Small intestine (tissue), 7 donors: ENCODE measurements around the gene HOXA4. TPM values are rescaled to one million over a fixed set of nuclear protein-coding genes. Genes with fewer than 3 reads are reported as not detected.
A peak's percentile ranks its signal among the peaks of the same experiment; 100 is the strongest.

Source experiments
- DNase-seq, 2 donors: peaks; one replicate each; pipeline versions ENCODE4 v3.0.0 to v3.0.0-alpha.2; 2013
- FAIRE-seq: peaks from 2 replicates; lab custom pipeline; 2012; peaks lifted over from hg19 to GRCh38; lab: Jason Lieb, UNC
- H3K27ac ChIP-seq, 3 donors: one replicate each; pipeline ENCODE4 v1.5.1; 2013; ENCODE audit warnings: low read length in 2 of 3, mild to moderate bottlenecking in 2 of 3, control low read depth in 1 of 3, inconsistent platforms in 1 of 3, low read depth in 1 of 3, moderate library complexity in 1 of 3
- H3K27me3 ChIP-seq, 3 donors: one replicate each; pipeline ENCODE4 v1.6.1; 2013; ENCODE audit warnings: low read length in 3 of 3, inconsistent platforms in 1 of 3; ENCODE audit not compliant: control insufficient read depth in 3 of 3, insufficient read depth in 3 of 3
- H3K36me3 ChIP-seq, 3 donors: one replicate each; pipeline ENCODE4 v1.6.1; 2013; ENCODE audit warnings: low read length in 3 of 3, inconsistent platforms in 1 of 3, low read depth in 1 of 3, mild to moderate bottlenecking in 1 of 3, moderate library complexity in 1 of 3; ENCODE audit not compliant: control insufficient read depth in 3 of 3, insufficient read depth in 2 of 3
- H3K4me1 ChIP-seq, 3 donors: one replicate each; pipeline ENCODE4 v1.6.1; 2013; ENCODE audit warnings: low read length in 2 of 3, inconsistent platforms in 1 of 3, low read depth in 1 of 3, mild to moderate bottlenecking in 1 of 3, moderate library complexity in 1 of 3; ENCODE audit not compliant: control insufficient read depth in 3 of 3, insufficient read depth in 2 of 3
- H3K4me3 ChIP-seq, 3 donors: one replicate each; pipeline ENCODE4 v1.5.1; 2013; ENCODE audit warnings: low read length in 3 of 3, control low read depth in 1 of 3, inconsistent platforms in 1 of 3, low read depth in 1 of 3, mild to moderate bottlenecking in 1 of 3, moderate library complexity in 1 of 3
- H3K9me3 ChIP-seq, 2 donors: one replicate each; pipeline ENCODE4 v1.6.1; 2013; ENCODE audit warnings: low read depth in 1 of 2, low read length in 1 of 2; ENCODE audit not compliant: control insufficient read depth in 2 of 2, insufficient read depth in 1 of 2
- WGBS, 3 donors: extraction: QIAGEN DNeasy Blood & Tissue Kit; methylation state at CpG; one replicate each; pipeline ENCODE4 v1.1.7; 2013; 5-methylcytosine and 5-hydroxymethylcytosine counted together
- polyA plus RNA-seq, 4 donors: library from polyadenylated mRNA; stranded (reverse) in 3 of 4; unstranded in 1 of 4; fragments of 200-250 nt in 3 of 4; fragments of 120-200 nt in 1 of 4; gene quantifications; one replicate each; pipeline versions ENCODE4 v1.2.1 to v1.2.3, GENCODE V29; 2013
- donor health status: healthy with polysubstance abuse.
- donor health status: control.
- donor health status: control.
- donor health status: Bipolar disorder and iron deficiency.
- donor health status: healthy.

The HOXA4 gene
- polyA plus RNA-seq, 4 donors: 2.4 to 15.3 (median 7.9) TPM; not detected in 1

DNA sequence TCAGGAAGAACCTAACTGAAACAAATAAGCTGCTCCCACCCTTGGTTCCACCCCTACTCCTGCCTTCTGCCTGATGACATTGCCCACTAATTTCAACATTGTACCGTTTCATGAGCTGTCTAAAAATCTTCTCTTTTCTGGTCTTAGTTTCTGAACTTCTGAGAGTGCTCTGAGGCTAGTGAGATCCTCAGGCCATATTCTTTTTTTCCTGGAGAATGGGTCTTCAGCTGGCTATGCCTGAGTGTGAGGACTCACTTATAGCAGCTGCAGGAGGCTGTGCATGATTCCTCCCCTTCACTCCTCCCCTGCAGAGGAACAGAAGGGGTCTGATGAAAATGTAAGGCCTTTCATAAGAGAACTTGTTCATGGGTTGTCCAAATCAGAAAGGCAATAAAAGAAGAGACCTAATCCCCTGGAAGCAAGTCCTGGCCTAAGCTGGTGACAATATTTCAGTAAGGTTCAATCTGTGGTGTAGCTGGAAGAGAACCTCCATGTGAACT, 11.1 kb downstream of the HOXA4 start:
- Histone ChIP-seq H3K4me1 (peaks cover 4 to 72% (median 14%) of the 10 kb centered on the region in 3 donors), H3K4me3 (no peak overlapping the region), H3K27ac (peak overlapping the region in 2 of 3 donors; percentile 71 to 88), H3K36me3 (peaks cover 0 to 51% (median 0%) of the 10 kb centered on the region in 3 donors), H3K27me3 (peaks cover 0 to 44% (median 0%) of the 10 kb centered on the region in 3 donors), H3K9me3 (no peaks in the 10 kb centered on the region)
- no peak for FAIRE-seq
- DNase-seq: no peak
- WGBS, 3 donors: 33 to 63% (median 39%) methylated on average over 1 of the region's 1 CpG

DNA sequence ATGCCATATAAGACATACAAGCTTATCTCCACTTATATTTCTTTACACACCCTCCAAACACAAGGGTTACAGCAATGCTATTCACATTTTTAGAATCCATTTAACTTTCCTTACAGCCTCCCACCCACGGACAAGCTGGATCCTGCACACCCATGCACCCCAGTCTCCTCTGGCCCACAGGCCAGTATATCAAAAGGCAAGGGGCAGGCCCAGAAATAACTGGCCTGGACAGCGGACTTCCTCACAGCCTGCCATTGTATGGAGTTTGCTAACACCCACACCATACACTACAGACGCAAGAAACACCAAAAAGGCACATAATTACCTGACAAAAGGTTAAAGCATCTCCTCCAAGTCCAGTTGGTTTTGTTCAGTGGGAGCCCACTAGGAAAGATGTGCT, 12.0 kb downstream of the HOXA4 start:
- H3K4me3 ChIP-seq: peak overlapping the region in 1 of 3 donors; percentile 63
- H3K27me3 ChIP-seq: peaks cover 0 to 43% (median 0%) of the 10 kb centered on the region in 3 donors
- no peak for DNase-seq
- peaks cover 1 to 68% (median 14%) of the 10 kb centered on the region in 3 donors for H3K4me1 ChIP-seq
- peaks cover 0 to 42% (median 0%) of the 10 kb centered on the region in 3 donors for H3K36me3 ChIP-seq
- WGBS, 3 donors: 54 to 73% (median 68%) methylated on average over 3 of the region's 3 CpGs
- no peaks in the 10 kb centered on the region for H3K9me3 ChIP-seq
- FAIRE-seq: no peak
- peak overlapping the region; percentile 5 to 88 (median 86) for H3K27ac ChIP-seq

DNA sequence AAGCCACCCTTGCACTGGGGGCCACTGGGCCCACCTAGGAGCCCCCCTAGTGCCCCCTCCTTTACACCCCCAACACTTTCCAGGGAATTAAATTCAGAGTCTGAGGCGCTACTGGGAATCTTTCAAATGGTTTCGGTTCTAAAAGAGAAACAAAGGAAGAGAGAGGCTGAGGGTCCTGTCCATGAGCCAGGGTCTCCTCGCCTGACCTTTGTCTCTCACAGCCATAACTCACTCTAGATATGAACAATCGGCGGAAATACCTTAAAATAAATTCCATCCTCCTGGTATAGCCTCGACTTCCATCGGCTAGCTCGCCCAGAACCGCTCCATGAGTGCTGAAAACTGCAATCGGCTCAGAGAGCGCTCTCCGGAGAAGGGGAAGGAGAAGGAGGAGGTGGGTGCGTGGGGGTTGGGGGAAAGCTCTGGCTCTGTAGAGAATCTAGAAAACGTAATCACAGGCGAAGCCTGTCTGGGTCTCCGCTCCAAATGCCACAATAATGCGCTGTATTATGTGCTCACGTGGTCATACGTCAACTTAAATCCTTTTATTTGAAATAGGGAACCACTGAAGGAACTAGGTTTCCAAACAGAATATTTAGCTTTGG, 12.6 kb downstream of the HOXA4 start:
- H3K4me3 ChIP-seq: peak overlapping the region in 2 of 3 donors; percentile 4 to 63
- H3K27me3 ChIP-seq: peaks cover 0 to 41% (median 0%) of the 10 kb centered on the region in 3 donors
- FAIRE-seq (no peak), DNase-seq (no peak)
- peak overlapping the region in 2 of 3 donors; percentile 86 to 88 for H3K27ac ChIP-seq
- peaks cover 0 to 41% (median 0%) of the 10 kb centered on the region in 3 donors for H3K36me3 ChIP-seq
- H3K4me1 ChIP-seq: peaks cover 0 to 65% (median 14%) of the 10 kb centered on the region in 3 donors
- no peaks in the 10 kb centered on the region for H3K9me3 ChIP-seq
- whole genome bisulfite sequencing, 3 donors: 57 to 86% (median 72%) methylated on average over 19 of the region's 19 CpGs

DNA sequence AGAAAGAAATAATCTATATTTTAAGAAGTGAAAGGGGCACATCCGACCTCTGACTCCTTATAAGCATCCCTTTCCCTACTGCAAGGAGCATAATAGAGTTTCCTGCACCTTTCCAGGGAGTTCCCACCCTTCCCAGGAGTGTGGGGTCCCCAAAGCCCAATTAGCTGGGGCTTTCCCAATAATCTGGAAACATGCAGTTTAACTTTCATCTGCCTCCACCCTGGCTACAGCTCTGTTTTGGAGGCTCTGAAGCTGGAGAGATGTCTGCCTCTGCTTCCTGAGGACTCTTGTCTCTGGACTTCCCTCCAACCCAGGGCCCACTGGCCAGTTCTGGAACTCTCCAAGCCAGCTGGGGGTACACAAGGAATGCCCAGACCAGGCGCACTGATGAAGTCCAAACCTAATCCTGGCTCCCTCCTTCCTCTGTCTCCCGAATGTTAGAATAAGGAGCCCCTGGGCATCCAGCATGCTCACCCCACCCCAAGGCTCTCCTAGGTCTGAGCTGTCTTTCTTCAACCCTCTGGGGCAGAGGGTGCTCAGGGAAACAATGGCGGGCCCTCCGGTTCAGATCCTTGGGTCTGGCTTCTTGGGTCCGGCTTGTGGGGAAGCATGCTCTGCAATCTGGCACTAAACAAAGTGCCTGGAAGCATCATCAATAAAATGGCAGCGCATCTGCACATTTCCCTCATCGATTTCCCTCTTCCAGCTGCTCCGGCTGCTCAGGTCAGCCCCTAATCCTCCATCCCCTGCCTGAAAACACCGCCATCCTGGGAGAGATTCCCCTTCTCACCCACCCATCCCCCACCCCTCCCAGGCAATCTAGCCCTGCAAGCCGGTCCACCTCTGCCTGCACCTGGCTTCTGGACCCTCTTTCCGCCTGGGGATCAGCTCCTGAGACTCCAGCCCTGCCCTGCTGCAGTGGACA, 13.3 kb downstream of the HOXA4 start:
- peak overlapping the region in 2 of 3 donors; percentile 86 to 88 for H3K27ac ChIP-seq

DNA sequence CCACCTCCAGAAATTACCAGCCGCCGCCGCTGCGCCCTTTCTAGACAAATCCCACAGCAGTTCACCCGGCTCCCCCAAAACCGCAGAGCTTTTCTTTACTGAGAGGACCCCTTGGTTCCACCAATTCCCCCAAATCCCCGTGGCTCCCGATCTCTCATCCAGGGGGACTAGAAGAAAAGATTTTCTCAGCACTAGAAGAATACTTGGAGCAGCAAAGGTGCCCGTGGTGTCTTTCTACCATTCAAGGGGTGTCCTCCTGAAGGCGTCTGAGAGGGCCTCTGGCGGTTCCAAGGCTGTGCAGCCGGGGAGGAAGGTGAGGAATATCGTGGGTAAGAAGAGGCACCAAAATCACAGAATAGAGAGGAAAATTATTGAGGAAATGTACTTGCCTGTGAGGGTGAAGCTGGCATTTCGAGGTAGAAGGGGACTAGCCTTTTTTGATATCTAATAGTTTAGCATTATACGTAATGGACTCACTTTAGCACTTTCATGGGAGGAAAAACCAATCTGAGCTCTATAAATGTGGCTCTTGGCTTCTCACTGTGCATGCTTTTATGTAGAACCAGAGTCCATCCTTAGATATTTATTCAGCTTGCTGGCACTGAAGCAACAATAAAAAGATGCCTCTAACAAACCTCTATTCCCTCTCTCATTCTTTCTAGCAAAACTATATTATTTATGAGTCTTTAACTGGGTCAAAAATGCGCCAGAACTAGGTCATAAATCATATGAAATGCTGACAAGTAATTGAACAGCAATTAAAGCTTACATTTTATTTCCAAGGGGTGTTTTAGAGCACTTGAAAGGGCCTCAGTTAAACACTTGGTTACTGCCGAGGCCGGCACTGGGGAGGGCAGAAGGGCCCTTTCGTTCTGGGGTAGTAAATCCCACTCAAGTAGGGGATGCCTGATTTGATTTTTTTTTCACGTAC, 14.3 kb downstream of the HOXA4 start:
- peak overlapping the region in 2 of 3 donors; percentile 88 to 90 for H3K27ac ChIP-seq
- FAIRE-seq (no peak), DNase-seq (no peak)
- peaks cover 0 to 50% (median 14%) of the 10 kb centered on the region in 3 donors for H3K4me1 ChIP-seq
- WGBS, 3 donors: 38 to 44% (median 42%) methylated on average over 20 of the region's 20 CpGs
- H3K27me3 ChIP-seq: peaks cover 0 to 45% (median 0%) of the 10 kb centered on the region in 3 donors
- peaks cover 0 to 32% (median 0%) of the 10 kb centered on the region in 3 donors for H3K36me3 ChIP-seq
- peak overlapping the region in 2 of 3 donors; percentile 46 to 63 for H3K4me3 ChIP-seq
- no peaks in the 10 kb centered on the region for H3K9me3 ChIP-seq

More for the DNA sequence above, 13.3 kb downstream of the HOXA4 start:
- no peak for FAIRE-seq
- H3K4me1 ChIP-seq: peaks cover 0 to 59% (median 14%) of the 10 kb centered on the region in 3 donors
- no peak for DNase-seq
- H3K27me3 ChIP-seq: peaks cover 0 to 43% (median 0%) of the 10 kb centered on the region in 3 donors
- H3K9me3 ChIP-seq: no peaks in the 10 kb centered on the region
- H3K36me3 ChIP-seq: peaks cover 0 to 35% (median 0%) of the 10 kb centered on the region in 3 donors
- 53 to 80% (median 73%) methylated on average over 12 of the region's 12 CpGs for WGBS, 3 donors
- peak overlapping the region in 2 of 3 donors; percentile 4 to 63 for H3K4me3 ChIP-seq

DNA sequence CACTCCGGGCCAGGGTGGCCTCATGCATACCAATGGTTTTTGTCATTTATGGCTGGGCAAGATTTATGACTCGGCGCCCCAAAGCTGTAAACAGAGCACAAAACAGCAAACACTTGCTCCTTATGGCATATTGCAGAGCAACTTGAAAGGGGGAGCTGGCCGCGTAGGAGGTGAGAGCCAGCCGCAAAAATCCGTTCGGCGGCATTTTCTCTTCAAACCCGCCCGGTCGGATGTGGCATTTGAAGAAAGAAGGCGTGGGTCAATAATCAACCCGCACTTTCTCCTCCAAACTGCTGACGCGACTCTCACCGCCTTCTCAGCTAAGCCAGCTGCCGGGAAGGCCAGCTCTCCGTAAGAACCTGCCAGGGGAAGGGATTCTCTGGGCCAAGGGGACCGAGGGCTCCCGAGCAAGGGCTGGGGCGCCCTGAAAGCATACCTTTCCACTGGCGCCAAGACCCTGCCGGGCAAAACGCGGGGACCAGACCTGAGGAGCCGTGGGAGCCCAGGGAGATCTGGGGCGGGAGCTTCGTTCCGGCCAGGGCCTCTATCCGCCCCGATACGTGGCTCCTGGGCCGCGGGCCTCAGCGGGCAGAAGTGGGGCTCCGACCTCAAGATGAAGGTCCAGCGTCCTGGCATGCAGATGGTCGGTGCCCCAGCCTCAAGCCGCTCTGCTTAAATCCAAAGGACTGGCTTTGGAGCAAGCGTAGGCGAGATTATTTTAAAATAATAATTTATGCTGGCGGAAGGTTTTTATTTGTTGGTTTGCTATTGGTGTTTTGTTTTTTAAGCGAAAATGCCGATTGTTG, 15.1 kb downstream of the HOXA4 start:
- peak; percentile 77 to 90 for DNase-seq

DNA sequence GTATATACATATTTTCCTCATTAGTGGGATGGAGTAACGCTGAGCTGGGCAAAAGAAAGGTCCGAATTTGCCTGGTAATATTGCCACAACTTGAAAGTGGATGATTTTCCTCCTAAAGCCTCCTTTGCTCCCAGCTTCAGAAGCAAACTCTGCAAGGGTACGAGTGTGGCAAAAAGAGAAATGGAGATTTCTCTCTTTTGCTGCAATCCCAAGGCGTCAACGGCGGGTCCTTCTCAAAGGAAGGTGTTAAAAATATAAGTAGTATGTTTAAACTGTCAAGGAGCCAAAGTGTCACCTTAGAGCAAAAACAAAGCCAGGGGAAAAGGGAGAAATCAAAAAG, 15.7 kb downstream of the HOXA4 start:
- Histone ChIP-seq H3K27ac (peak overlapping the region in 2 of 3 donors; percentile 88 to 90), H3K36me3 (peaks cover 0 to 34% (median 0%) of the 10 kb centered on the region in 3 donors), H3K4me3 (peak overlapping the region in 1 of 3 donors; percentile 63), H3K4me1 (peaks cover 0 to 47% (median 6%) of the 10 kb centered on the region in 3 donors), H3K27me3 (peaks cover 0 to 58% (median 0%) of the 10 kb centered on the region in 3 donors), H3K9me3 (no peaks in the 10 kb centered on the region)
- FAIRE-seq: no peak
- no peak for DNase-seq
- WGBS, 3 donors: 16 to 35% (median 29%) methylated on average over 6 of the region's 6 CpGs

More for the DNA sequence above, 15.1 kb downstream of the HOXA4 start:
- H3K4me3 ChIP-seq: peak overlapping the region; percentile 46 to 63 (median 47)
- FAIRE-seq: no peak
- no peaks in the 10 kb centered on the region for H3K9me3 ChIP-seq
- peak overlapping the region; percentile 59 to 90 (median 88) for H3K27ac ChIP-seq
- peaks cover 0 to 49% (median 8%) of the 10 kb centered on the region in 3 donors for H3K4me1 ChIP-seq
- 14 to 34% (median 30%) methylated on average over 45 of the region's 45 CpGs for WGBS, 3 donors
- H3K36me3 ChIP-seq: peaks cover 0 to 30% (median 0%) of the 10 kb centered on the region in 3 donors
- peaks cover 0 to 54% (median 0%) of the 10 kb centered on the region in 3 donors for H3K27me3 ChIP-seq
